CD8-positive, alpha-beta memory T cell (primary cell): Measurements from ENCODE around the gene CLEC18C. TPM values are rescaled to one million over a fixed set of nuclear protein-coding genes. Genes with fewer than 3 reads are reported as not detected.
"Not testable (repeated sequence)": the region's sequence is repeated elsewhere in the genome, so short reads cannot be mapped to it uniquely, and the experiment has no call there.

Experiments
- CTCF ChIA-PET: fragments of 350-600 bp; sonication (Branson Sonifier 250); formaldehyde crosslinking; loops from one replicate; lab custom pipeline; 2021; ENCODE audit warnings: antibody characterized with exemption; lab: Charles Lee
- POLR2A ChIA-PET: fragments of 350-600 bp; sonication (Branson Sonifier 250); formaldehyde crosslinking; loops from one replicate; lab custom pipeline; 2021; ENCODE audit warnings: antibody characterized with exemption; lab: Charles Lee
- DNase-seq, 5 donors: peaks; one replicate each; pipeline versions ENCODE4 v3.0.0 to v3.0.0-alpha.2; 2020 to 2022; ENCODE audit warnings: mixed read lengths in 1 of 5
- H3K27ac ChIP-seq: one replicate; pipeline ENCODE4 v1.7.0; 2013; ENCODE audit warnings: low read depth, mild to moderate bottlenecking, low read length, moderate library complexity
- H3K27me3 ChIP-seq: 2 replicates; pipeline ENCODE4 v1.7.0; 2013; ENCODE audit warnings: low read length, mild to moderate bottlenecking; ENCODE audit not compliant: insufficient read depth, poor library complexity, severe bottlenecking
- H3K36me3 ChIP-seq: 2 replicates; pipeline ENCODE4 v1.7.0; 2013; ENCODE audit warnings: mild to moderate bottlenecking, low read length, moderate library complexity; ENCODE audit not compliant: insufficient read depth
- H3K4me1 ChIP-seq: 2 replicates; pipeline ENCODE4 v1.7.0; 2013; ENCODE audit warnings: mild to moderate bottlenecking, low read length, moderate library complexity; ENCODE audit not compliant: insufficient read depth
- H3K4me3 ChIP-seq: 2 replicates; pipeline ENCODE4 v1.7.0; 2013; ENCODE audit warnings: mild to moderate bottlenecking, low read length
- H3K9me3 ChIP-seq: 2 replicates; pipeline ENCODE4 v1.7.0; 2013; ENCODE audit warnings: mild to moderate bottlenecking, low read length
- H3K27ac Mint-ChIP-seq, 8 donors: one replicate each; pipeline ENCODE4 v1.8.0; 2020 to 2021; ENCODE audit warnings: mixed read lengths in 8 of 8, mild to moderate bottlenecking in 6 of 8, inconsistent platforms in 3 of 8, moderate library complexity in 3 of 8
- H3K27me3 Mint-ChIP-seq, 2 donors: one replicate each; pipeline ENCODE4 v1.8.0; 2020 to 2021; ENCODE audit warnings: mixed read lengths in 2 of 2, mild to moderate bottlenecking in 1 of 2, moderate library complexity in 1 of 2
- H3K36me3 Mint-ChIP-seq, 3 donors: one replicate each; pipeline ENCODE4 v1.8.0; 2020 to 2021; ENCODE audit warnings: mixed read lengths in 3 of 3, inconsistent platforms in 1 of 3, mild to moderate bottlenecking in 1 of 3
- H3K4me1 Mint-ChIP-seq, 3 donors: one replicate each; pipeline ENCODE4 v1.8.0; 2020 to 2021; ENCODE audit warnings: mixed read lengths in 3 of 3, inconsistent platforms in 1 of 3, mild to moderate bottlenecking in 1 of 3
- H3K4me3 Mint-ChIP-seq, 7 donors: one replicate each; pipeline ENCODE4 v1.8.0; 2020 to 2021; ENCODE audit warnings: mixed read lengths in 7 of 7, mild to moderate bottlenecking in 6 of 7, moderate library complexity in 4 of 7, inconsistent platforms in 2 of 7
- H3K9me3 Mint-ChIP-seq, 5 donors: one replicate each; pipeline ENCODE4 v1.8.0; 2020 to 2022; ENCODE audit warnings: mixed read lengths in 5 of 5, mild to moderate bottlenecking in 3 of 5, moderate library complexity in 2 of 5, inconsistent platforms in 1 of 5
- polyA plus RNA-seq: library from polyadenylated mRNA; unstranded; fragments of 300-500 nt; fragmentation: Illumina TruSeq; gene quantifications from one replicate; pipeline ENCODE4 v1.2.3, GENCODE V29; 2021
- total RNA-seq, 2 experiments: library from RNA; stranded (reverse); gene quantifications; one replicate each; pipeline ENCODE4 v1.2.3, GENCODE V29; 2021

CLEC18C gene
- total and polyA plus RNA-seq, 3 experiments from 2014 or later = 0.42 to 0.79 TPM; not detected in 1

DNA sequence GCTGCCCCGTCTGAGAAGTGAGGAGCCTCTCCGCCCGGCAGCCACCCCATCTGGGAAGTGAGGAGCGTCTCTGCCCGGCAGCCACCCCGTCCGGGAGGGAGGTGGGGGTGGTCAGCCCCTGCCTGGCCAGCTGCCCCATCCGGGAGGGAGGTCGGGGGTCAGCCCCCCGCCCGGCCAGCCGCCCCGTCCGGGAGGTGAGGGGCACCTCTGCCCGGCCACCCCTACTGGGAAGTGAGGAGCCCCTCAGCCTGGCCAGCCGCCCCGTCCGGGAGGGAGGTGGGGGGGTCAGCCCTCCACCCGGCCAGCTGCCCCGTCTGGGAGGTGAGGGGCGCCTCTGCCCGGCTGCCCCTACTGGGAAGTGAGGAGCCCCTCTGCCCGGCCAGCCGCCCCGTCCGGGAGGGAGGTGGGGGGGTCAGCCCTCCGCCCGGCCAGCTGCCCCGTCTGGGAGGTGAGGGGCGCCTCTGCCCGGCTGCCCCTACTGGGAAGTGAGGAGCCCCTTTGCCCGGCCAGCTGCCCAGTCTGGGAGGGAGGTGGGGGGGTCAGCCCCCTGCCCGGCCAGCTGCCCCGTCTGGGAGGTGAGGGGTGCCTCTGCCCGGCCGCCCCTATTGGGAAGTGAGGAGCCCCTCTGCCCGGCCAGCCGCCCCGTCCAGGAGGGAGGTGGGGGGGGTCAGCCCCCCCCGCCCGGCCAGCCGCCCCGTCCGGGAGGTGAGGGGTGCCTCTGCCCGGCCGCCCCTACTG lies 31.2 kb downstream of the CLEC18C start:
- POLR2A ChIA-PET, H3K36me3 ChIP-seq, H3K4me3 ChIP-seq, H3K27me3 Mint-ChIP-seq, H3K27me3 ChIP-seq, H3K4me3 Mint-ChIP-seq, H3K4me1 Mint-ChIP-seq, H3K27ac Mint-ChIP-seq, H3K27ac ChIP-seq, CTCF ChIA-PET, H3K9me3 Mint-ChIP-seq, H3K4me1 ChIP-seq, H3K9me3 ChIP-seq, DNase-seq: not testable (repeated sequence)
- peaks cover 0 to 21% (median 3%) of the 10 kb centered on the region in 3 donors for H3K36me3 Mint-ChIP-seq

DNA sequence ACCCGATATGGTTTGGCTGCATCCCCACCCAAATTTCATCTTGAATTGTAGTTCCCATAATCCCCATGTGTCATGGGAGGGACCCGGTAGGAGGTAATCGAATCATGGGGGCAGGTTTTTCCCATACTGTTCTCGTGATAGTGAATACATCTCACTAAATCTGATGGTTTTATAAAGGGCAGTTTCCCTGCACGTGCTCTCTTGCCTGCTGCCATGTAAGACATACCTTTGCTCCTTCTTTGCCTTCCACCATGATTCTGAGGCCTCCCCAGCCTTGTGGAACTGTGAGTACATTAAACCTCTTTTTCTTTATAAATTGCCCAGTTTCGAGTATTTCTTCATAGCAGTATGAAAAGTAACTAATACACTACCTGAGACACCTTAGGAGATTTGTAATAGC lies 32.8 kb downstream of the CLEC18C start:
- Mint-ChIP-seq H3K27ac (peak overlapping the region in 1 of 8 donors; percentile 16), H3K36me3 (peaks cover 0 to 31% (median 3%) of the 10 kb centered on the region in 3 donors)
- H3K27me3 Mint-ChIP-seq, POLR2A ChIA-PET, H3K4me1 Mint-ChIP-seq, H3K4me3 Mint-ChIP-seq, DNase-seq, H3K4me3 ChIP-seq, H3K4me1 ChIP-seq, H3K9me3 ChIP-seq, H3K9me3 Mint-ChIP-seq, H3K36me3 ChIP-seq, H3K27me3 ChIP-seq, H3K27ac ChIP-seq, CTCF ChIA-PET: not testable (repeated sequence)

DNA sequence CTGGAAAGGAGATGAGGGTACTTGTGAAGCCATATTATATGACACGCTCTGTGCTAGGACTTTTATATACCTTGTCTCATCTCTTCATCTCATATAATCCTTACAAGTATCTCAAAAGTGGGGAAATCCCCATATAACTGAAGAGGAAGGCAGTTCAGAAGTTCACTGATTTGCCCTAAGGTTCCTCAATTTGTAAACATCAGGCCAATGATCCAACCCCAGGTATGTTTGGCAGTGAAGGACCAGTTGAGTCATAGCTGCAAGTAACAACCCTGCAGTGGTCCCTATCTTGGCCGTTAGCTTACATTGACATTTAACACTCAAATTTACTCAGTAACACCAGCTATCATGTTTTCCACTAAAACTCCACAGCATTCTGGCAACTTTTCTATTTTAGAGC lies 45.0 kb downstream of the CLEC18C start:
- H3K4me1 Mint-ChIP-seq, H3K4me1 ChIP-seq, DNase-seq, H3K9me3 Mint-ChIP-seq, H3K9me3 ChIP-seq, H3K27ac Mint-ChIP-seq, POLR2A ChIA-PET, CTCF ChIA-PET, H3K4me3 Mint-ChIP-seq, H3K27me3 Mint-ChIP-seq, H3K27me3 ChIP-seq, H3K27ac ChIP-seq, H3K36me3 ChIP-seq, H3K4me3 ChIP-seq: not testable (repeated sequence)
- H3K36me3 Mint-ChIP-seq = peaks cover 0 to 50% (median 7%) of the 10 kb centered on the region in 3 donors

DNA sequence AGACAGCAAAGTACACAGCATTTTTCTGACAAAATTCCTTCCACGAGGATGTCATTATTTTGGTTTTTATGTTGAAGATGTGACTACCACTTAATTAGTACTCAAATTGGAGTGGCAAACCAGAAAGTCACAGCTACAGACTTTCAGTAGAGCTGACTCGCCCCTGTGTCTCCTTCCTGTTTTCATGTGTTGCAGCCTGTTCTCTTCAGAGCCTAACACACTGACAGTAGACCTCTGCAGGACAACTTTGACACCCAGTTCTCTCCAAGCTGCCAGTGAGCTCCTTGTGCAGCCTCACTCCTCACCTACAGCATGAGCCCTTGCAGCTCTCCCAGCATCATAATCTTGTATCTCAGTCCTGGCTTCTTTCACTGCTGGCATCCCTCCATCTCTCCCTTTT lies 49.0 kb downstream of the CLEC18C start:
- CTCF ChIA-PET, H3K27me3 ChIP-seq, H3K27me3 Mint-ChIP-seq, DNase-seq, H3K27ac ChIP-seq, H3K36me3 ChIP-seq, H3K4me3 ChIP-seq, H3K9me3 ChIP-seq, H3K4me3 Mint-ChIP-seq, POLR2A ChIA-PET, H3K4me1 ChIP-seq, H3K4me1 Mint-ChIP-seq, H3K9me3 Mint-ChIP-seq: not testable (repeated sequence)
- Mint-ChIP-seq H3K27ac (peak overlapping the region in 4 of 8 donors; percentile 9 to 63 (median 40)), H3K36me3 (peaks cover 0 to 59% (median 9%) of the 10 kb centered on the region in 3 donors)

DNA sequence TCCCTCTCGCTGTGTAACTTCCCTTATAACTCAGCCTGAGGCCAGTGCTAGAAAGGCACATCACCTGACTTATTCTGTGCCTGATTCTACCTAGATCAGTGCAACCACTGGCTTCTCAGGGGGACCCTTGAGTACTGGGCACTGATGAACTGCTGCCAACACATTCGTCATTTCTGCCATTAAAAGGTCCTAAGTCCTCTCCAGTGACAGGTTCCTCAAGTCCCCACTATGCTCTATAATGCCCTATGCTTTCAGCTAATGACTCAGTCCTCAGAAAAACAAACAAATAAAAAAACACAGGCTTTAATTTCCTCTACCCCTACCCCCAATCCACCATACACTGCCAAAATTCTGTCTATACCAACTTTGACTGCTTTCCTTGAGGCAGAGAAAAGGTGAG lies 49.6 kb downstream of the CLEC18C start:
- H3K9me3 ChIP-seq, H3K27me3 Mint-ChIP-seq, H3K4me1 Mint-ChIP-seq, CTCF ChIA-PET, H3K9me3 Mint-ChIP-seq, H3K4me1 ChIP-seq, H3K36me3 ChIP-seq, H3K27ac ChIP-seq, DNase-seq, H3K4me3 ChIP-seq, H3K4me3 Mint-ChIP-seq, H3K27me3 ChIP-seq, POLR2A ChIA-PET: not testable (repeated sequence)
- Mint-ChIP-seq H3K27ac (peak overlapping the region in 5 of 8 donors; percentile 42 to 88 (median 68)), H3K36me3 (peaks cover 0 to 62% (median 9%) of the 10 kb centered on the region in 3 donors)

DNA sequence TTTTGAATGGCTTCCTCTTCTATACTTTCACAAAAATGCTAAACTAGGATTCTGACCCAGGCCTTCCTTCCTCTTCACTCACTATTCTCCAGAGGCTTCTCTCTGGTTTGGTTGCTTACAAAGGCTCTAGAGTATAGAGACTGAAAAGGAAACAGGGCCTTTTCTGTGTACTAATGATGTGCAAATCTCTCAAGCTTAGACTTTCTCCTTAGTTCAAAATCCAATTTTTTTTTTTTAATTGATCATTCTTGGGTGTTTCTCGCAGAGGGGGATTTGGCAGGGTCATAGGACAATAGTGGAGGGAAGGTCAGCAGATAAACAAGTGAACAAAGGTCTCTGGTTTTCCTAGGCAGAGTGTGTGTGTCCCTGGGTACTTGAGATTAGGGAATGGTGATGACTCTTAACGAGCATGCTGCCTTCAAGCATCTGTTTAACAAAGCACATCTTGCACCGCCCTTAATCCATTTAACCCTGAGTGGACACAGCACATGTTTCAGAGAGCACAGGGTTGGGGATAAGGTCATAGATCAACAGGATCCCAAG lies 50.5 kb downstream of the CLEC18C start:
- H3K27ac Mint-ChIP-seq = peak overlapping the region in 3 of 8 donors; percentile 36 to 72 (median 42)
- CTCF ChIA-PET, H3K9me3 Mint-ChIP-seq, H3K9me3 ChIP-seq, POLR2A ChIA-PET, H3K27me3 Mint-ChIP-seq, H3K27ac ChIP-seq, H3K27me3 ChIP-seq, H3K4me3 ChIP-seq, H3K36me3 ChIP-seq, H3K4me1 ChIP-seq, H3K4me1 Mint-ChIP-seq, DNase-seq, H3K4me3 Mint-ChIP-seq: not testable (repeated sequence)
- H3K36me3 Mint-ChIP-seq = peaks cover 0 to 60% (median 9%) of the 10 kb centered on the region in 3 donors

DNA sequence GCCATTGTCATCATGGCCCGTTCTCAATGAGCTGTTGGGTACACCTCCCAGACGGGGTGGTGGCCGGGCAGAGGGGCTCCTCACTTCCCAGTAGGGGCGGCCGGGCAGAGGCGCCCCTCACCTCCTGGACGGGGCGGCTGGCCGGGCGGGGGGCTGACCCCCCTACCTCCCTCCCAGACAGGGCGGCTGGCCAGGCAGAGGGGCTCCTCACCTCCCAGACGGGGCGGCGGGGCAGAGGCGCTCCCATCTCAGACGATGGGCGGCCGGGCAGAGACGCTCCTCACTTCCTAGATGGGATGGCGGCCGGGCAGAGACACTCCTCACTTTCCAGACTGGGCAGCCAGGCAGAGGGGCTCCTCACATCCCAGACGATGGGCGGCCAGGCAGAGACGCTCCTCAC lies 51.1 kb downstream of the CLEC18C start:
- H3K4me3 Mint-ChIP-seq, H3K9me3 Mint-ChIP-seq, H3K4me1 Mint-ChIP-seq, DNase-seq, POLR2A ChIA-PET, H3K27ac Mint-ChIP-seq, H3K4me3 ChIP-seq, H3K27ac ChIP-seq, H3K36me3 ChIP-seq, CTCF ChIA-PET, H3K27me3 Mint-ChIP-seq, H3K9me3 ChIP-seq, H3K4me1 ChIP-seq, H3K27me3 ChIP-seq: not testable (repeated sequence)
- H3K36me3 Mint-ChIP-seq = peaks cover 0 to 60% (median 6%) of the 10 kb centered on the region in 3 donors

DNA sequence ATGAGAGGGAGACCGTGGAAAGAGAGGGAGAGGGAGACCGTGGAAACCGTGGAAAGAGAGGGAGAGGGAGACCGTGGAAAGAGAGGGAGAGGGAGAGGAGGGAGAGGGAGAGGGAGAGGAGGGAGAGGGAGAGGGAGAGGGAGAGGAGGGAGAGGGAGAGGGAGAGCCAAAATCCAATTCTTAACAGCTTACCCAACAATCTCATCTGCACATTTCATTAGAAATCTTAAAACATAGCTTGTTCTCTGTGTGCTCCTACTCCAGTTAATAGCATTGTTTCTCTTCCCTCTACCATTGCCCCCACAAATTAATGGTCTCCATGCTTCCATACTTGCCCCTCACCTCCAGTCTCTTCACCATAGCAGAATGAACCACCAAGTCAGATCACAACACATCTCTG lies 51.8 kb downstream of the CLEC18C start:
- H3K27ac Mint-ChIP-seq, H3K9me3 Mint-ChIP-seq, DNase-seq, H3K4me3 ChIP-seq, H3K4me1 Mint-ChIP-seq, H3K4me1 ChIP-seq, H3K27ac ChIP-seq, CTCF ChIA-PET, H3K27me3 ChIP-seq, H3K9me3 ChIP-seq, H3K36me3 ChIP-seq, POLR2A ChIA-PET, H3K27me3 Mint-ChIP-seq, H3K4me3 Mint-ChIP-seq: not testable (repeated sequence)
- H3K36me3 Mint-ChIP-seq = peaks cover 0 to 57% (median 6%) of the 10 kb centered on the region in 3 donors
